Small intestine (tissue), 7 donors: ENCODE results near the gene PWWP2B. TPM values are rescaled to one million over a fixed set of nuclear protein-coding genes. Genes with fewer than 3 reads are reported as not detected.
A peak's percentile ranks its signal among the peaks of the same experiment; 100 is the strongest.

Experiments used
- DNase-seq, 2 donors: peaks; one replicate each; pipeline versions ENCODE4 v3.0.0 to v3.0.0-alpha.2; 2013
- FAIRE-seq: peaks from 2 replicates; lab custom pipeline; 2012; peaks lifted over from hg19 to GRCh38; lab: Jason Lieb, UNC
- H3K27ac ChIP-seq, 3 donors: one replicate each; pipeline ENCODE4 v1.5.1; 2013; ENCODE audit warnings: low read length in 2 of 3, mild to moderate bottlenecking in 2 of 3, control low read depth in 1 of 3, inconsistent platforms in 1 of 3, low read depth in 1 of 3, moderate library complexity in 1 of 3
- H3K27me3 ChIP-seq, 3 donors: one replicate each; pipeline ENCODE4 v1.6.1; 2013; ENCODE audit warnings: low read length in 3 of 3, inconsistent platforms in 1 of 3; ENCODE audit not compliant: control insufficient read depth in 3 of 3, insufficient read depth in 3 of 3
- H3K36me3 ChIP-seq, 3 donors: one replicate each; pipeline ENCODE4 v1.6.1; 2013; ENCODE audit warnings: low read length in 3 of 3, inconsistent platforms in 1 of 3, low read depth in 1 of 3, mild to moderate bottlenecking in 1 of 3, moderate library complexity in 1 of 3; ENCODE audit not compliant: control insufficient read depth in 3 of 3, insufficient read depth in 2 of 3
- H3K4me1 ChIP-seq, 3 donors: one replicate each; pipeline ENCODE4 v1.6.1; 2013; ENCODE audit warnings: low read length in 2 of 3, inconsistent platforms in 1 of 3, low read depth in 1 of 3, mild to moderate bottlenecking in 1 of 3, moderate library complexity in 1 of 3; ENCODE audit not compliant: control insufficient read depth in 3 of 3, insufficient read depth in 2 of 3
- H3K4me3 ChIP-seq, 3 donors: one replicate each; pipeline ENCODE4 v1.5.1; 2013; ENCODE audit warnings: low read length in 3 of 3, control low read depth in 1 of 3, inconsistent platforms in 1 of 3, low read depth in 1 of 3, mild to moderate bottlenecking in 1 of 3, moderate library complexity in 1 of 3
- H3K9me3 ChIP-seq, 2 donors: one replicate each; pipeline ENCODE4 v1.6.1; 2013; ENCODE audit warnings: low read depth in 1 of 2, low read length in 1 of 2; ENCODE audit not compliant: control insufficient read depth in 2 of 2, insufficient read depth in 1 of 2
- WGBS, 3 donors: extraction: QIAGEN DNeasy Blood & Tissue Kit; methylation state at CpG; one replicate each; pipeline ENCODE4 v1.1.7; 2013; 5-methylcytosine and 5-hydroxymethylcytosine counted together
- polyA plus RNA-seq, 4 donors: library from polyadenylated mRNA; stranded (reverse) in 3 of 4; unstranded in 1 of 4; fragments of 200-250 nt in 3 of 4; fragments of 120-200 nt in 1 of 4; gene quantifications; one replicate each; pipeline versions ENCODE4 v1.2.1 to v1.2.3, GENCODE V29; 2013
- donor health status: healthy with polysubstance abuse.
- donor health status: control.
- donor health status: control.
- donor health status: Bipolar disorder and iron deficiency.
- donor health status: healthy.

Gene PWWP2B
- polyA plus RNA-seq, 4 donors: 7.0 to 34.6 (median 11.9) TPM

- Histone ChIP-seq H3K4me1 (no peaks in the 10 kb centered on the region), H3K9me3 (no peaks in the 10 kb centered on the region), H3K4me3 (no peak overlapping the region), H3K27me3 (no peaks in the 10 kb centered on the region), H3K36me3 (peaks cover 0 to 43% (median 2%) of the 10 kb centered on the region in 3 donors), H3K27ac (no peak overlapping the region)
- FAIRE-seq: no peak
- DNase-seq: no peak
- 71 to 83% (median 80%) methylated on average over 21 of the region's 21 CpGs for WGBS, 3 donors
Observed at GRCh38 chr10:132359305-132360040, 37.5 kb upstream of the PWWP2B start.

GRCh38 chr10:132360766-132361447 lies 36.1 kb upstream of the PWWP2B start:
- peaks cover 0 to 45% (median 0%) of the 10 kb centered on the region in 3 donors for H3K36me3 ChIP-seq
- no peak for FAIRE-seq
- no peak overlapping the region for H3K4me3 ChIP-seq
- no peaks in the 10 kb centered on the region for H3K4me1 ChIP-seq
- DNase-seq: peak in 1 of 2 donors; percentile 19
- WGBS, 3 donors: 74 to 80% (median 75%) methylated on average over 22 of the region's 22 CpGs
- H3K27me3 ChIP-seq: no peaks in the 10 kb centered on the region
- no peaks in the 10 kb centered on the region for H3K9me3 ChIP-seq
- no peak overlapping the region for H3K27ac ChIP-seq

DNA sequence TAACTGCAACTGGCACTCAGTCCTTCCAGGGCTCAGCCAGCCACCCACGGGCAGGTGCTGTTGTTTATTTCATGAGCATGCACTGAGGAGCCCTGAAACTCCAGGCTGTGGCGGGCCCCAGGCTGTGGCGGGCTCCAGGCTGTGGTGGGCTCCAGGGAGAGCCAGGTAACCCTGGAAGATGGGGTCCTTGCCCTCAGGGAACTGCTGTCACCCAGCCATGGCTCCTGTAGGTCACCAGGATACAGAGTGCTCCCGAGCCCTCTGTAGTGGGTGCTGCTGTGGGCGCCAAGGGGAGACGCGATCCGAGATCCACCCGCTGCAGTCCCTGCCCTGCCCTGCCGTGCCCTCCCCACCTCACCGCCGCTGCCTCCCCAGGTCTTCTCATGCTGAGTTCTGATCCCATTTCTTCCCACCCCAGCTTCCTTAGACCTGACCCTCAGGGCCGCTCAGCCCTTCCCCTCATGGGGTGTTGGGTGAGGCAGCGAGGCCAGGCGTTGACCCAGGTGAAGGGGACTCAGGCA lies 35.4 kb upstream of the PWWP2B start:
- Histone ChIP-seq H3K27ac (no peak overlapping the region), H3K9me3 (no peaks in the 10 kb centered on the region), H3K4me1 (no peaks in the 10 kb centered on the region), H3K36me3 (peaks cover 0 to 48% (median 0%) of the 10 kb centered on the region in 3 donors), H3K27me3 (no peaks in the 10 kb centered on the region), H3K4me3 (no peak overlapping the region)
- 89 to 94% (median 92%) methylated on average over 14 to 15 of the region's 15 CpGs for WGBS, 3 donors
- FAIRE-seq: no peak
- DNase-seq: no peak

DNA sequence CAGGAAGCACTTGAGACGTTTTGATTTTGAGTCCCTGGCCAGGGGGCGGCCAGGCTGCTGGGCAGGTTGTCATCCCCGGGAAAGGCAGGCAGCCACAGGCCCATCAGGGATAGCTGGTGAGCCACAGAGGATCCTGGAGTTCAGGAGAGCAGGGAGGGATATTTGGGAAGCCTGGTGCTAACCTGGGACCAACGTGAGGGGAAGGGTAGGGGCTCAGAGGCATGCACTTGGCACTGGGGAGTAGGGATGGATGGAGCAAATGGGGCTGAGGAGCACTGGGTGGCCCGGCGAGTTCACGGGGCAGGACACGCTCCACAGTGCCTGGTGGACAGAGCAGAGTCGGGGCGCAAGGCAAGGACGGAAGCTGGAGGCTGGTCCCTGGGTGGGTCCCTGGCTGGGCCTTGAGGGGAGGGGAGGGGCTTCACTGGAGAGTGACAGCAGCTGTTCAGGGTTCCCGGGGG lies 34.8 kb upstream of the PWWP2B start:
- DNase-seq (no peak), FAIRE-seq (no peak)
- Histone ChIP-seq H3K4me3 (no peak overlapping the region), H3K27ac (no peak overlapping the region), H3K4me1 (no peaks in the 10 kb centered on the region), H3K9me3 (no peaks in the 10 kb centered on the region), H3K27me3 (no peaks in the 10 kb centered on the region), H3K36me3 (peaks cover 0 to 44% (median 0%) of the 10 kb centered on the region in 3 donors)
- 84 to 87% (median 87%) methylated on average over 9 to 12 of the region's 12 CpGs for WGBS, 3 donors

GRCh38 chr10:132363376-132363775 lies 33.6 kb upstream of the PWWP2B start:
- H3K27ac ChIP-seq: no peak overlapping the region
- no peak overlapping the region for H3K4me3 ChIP-seq
- no peaks in the 10 kb centered on the region for H3K9me3 ChIP-seq
- H3K36me3 ChIP-seq: peaks cover 0 to 41% (median 0%) of the 10 kb centered on the region in 3 donors
- FAIRE-seq (no peak), DNase-seq (no peak)
- no peaks in the 10 kb centered on the region for H3K4me1 ChIP-seq
- WGBS, 3 donors: 87 to 92% (median 88%) methylated on average over 15 of the region's 15 CpGs
- no peaks in the 10 kb centered on the region for H3K27me3 ChIP-seq

DNA sequence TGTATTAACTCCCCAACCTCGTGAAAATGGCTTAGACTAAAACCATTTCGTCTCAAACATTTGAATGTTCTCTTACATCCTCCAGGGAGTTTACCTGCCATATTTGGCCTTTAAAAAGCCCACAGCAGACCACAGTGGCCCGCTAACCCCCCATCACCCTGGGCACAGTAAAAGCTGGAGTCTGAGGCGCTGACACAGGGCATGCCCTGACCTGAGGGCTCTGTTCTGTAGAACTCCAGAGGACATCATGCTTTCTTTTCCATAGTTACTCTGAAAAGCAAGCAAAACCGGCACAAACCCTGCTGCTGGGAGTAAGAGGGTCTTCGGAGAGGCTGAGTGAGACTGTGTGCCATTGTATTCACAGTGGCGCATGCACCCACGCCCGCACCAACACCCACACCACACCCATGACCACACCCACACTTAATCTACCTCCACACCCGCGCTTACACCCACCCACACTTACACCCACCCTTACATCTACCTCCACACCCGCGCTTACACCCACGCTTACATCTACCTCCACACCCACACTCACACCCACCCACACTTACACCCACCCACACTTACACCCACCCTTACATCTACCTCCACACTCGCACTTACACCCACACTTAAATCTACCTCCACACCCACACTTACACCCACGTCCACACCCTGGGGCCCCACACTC lies 32.9 kb upstream of the PWWP2B start:
- Histone ChIP-seq H3K27ac (no peak overlapping the region), H3K4me3 (no peak overlapping the region), H3K4me1 (no peaks in the 10 kb centered on the region), H3K27me3 (no peaks in the 10 kb centered on the region), H3K9me3 (no peaks in the 10 kb centered on the region), H3K36me3 (peaks cover 0 to 41% (median 0%) of the 10 kb centered on the region in 3 donors)
- FAIRE-seq: no peak
- 59 to 63% (median 60%) methylated on average over 15 to 16 of the region's 16 CpGs for WGBS, 3 donors
- DNase-seq: peak in 1 of 2 donors; percentile 32

DNA sequence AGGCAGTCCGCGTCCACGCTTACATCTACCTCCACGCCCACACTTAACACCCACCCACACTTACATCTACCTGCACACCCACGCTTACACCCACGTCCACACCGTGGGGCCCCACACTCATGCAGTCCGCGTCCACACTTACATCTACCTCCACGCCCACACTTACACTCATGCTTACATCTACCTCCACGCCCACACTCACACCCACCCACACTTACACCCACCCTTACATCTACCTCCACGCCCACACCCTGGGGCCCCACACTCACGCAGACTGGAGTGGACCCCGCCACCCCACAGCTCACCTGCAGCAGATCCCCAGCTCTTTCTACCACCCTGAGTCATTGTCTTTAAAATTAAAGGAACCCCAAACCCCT lies 32.4 kb upstream of the PWWP2B start:
- H3K9me3 ChIP-seq: no peaks in the 10 kb centered on the region
- FAIRE-seq (no peak), DNase-seq (no peak)
- WGBS, 3 donors: 87 to 88% (median 87%) methylated on average over 13 to 14 of the region's 14 CpGs
- H3K4me1 ChIP-seq: no peaks in the 10 kb centered on the region
- H3K27ac ChIP-seq: no peak overlapping the region
- H3K27me3 ChIP-seq: no peaks in the 10 kb centered on the region
- no peak overlapping the region for H3K4me3 ChIP-seq
- peaks cover 0 to 44% (median 0%) of the 10 kb centered on the region in 3 donors for H3K36me3 ChIP-seq

GRCh38 chr10:132365102-132365501 lies 31.9 kb upstream of the PWWP2B start:
- DNase-seq: no peak
- no peak overlapping the region for H3K4me3 ChIP-seq
- H3K4me1 ChIP-seq: no peaks in the 10 kb centered on the region
- WGBS, 3 donors: 91 to 95% (median 92%) methylated on average over 9 of the region's 9 CpGs
- no peaks in the 10 kb centered on the region for H3K9me3 ChIP-seq
- no peaks in the 10 kb centered on the region for H3K27me3 ChIP-seq
- H3K27ac ChIP-seq: no peak overlapping the region
- FAIRE-seq: no peak
- H3K36me3 ChIP-seq: peaks cover 0 to 47% (median 0%) of the 10 kb centered on the region in 3 donors
